SK-N-SH (cell line): ENCODE data around the gene SFMBT2.

ENCODE experiments used
- EZH2phosphoT487 ChIP-seq: fragments of 200-600 bp; sonication (generic); IDR thresholded peaks from 2 replicates; pipeline ENCODE4 v1.6.1; 2017; ENCODE audit warnings: low read depth, mixed run types, mild to moderate bottlenecking, antibody characterized with exemption, moderate library complexity, borderline replicate concordance
- MEF2A ChIP-seq: IDR thresholded peaks from 2 replicates; pipeline ENCODE4 v1.4.0; 2012; ENCODE audit warnings: low read depth, borderline replicate concordance
- POLR2AphosphoS5 ChIP-seq: IDR thresholded peaks from 2 replicates; pipeline ENCODE4 v1.6.1; 2012; ENCODE audit warnings: low read depth, low read length
- RAD21 ChIP-seq: IDR thresholded peaks from 2 replicates; pipeline ENCODE4 v1.6.1; 2012; ENCODE audit warnings: mild to moderate bottlenecking, low read length
- RCOR1 ChIP-seq: fragments of 150-350 bp; IDR thresholded peaks from 2 replicates; pipeline ENCODE4 v1.6.1; 2017; ENCODE audit warnings: antibody characterized with exemption, low read length
- REST ChIP-seq: IDR thresholded peaks from 2 replicates; pipeline ENCODE4 v1.6.1; 2012; ENCODE audit warnings: mild to moderate bottlenecking, low read depth, low read length, moderate library complexity
- USF2 ChIP-seq: fragments of 150-350 bp; IDR thresholded peaks from 2 replicates; pipeline ENCODE4 v1.6.1; 2017; ENCODE audit warnings: antibody characterized with exemption, low read length, low read depth, borderline replicate concordance
- TF ChIP-seq, protein P1 (sequence below): fragments of 200-600 bp; sonication (generic); IDR thresholded peaks from 2 replicates; pipeline ENCODE4 v1.6.1; 2017; ENCODE audit warnings: antibody characterized with exemption, mild to moderate bottlenecking, moderate library complexity

DNA sequence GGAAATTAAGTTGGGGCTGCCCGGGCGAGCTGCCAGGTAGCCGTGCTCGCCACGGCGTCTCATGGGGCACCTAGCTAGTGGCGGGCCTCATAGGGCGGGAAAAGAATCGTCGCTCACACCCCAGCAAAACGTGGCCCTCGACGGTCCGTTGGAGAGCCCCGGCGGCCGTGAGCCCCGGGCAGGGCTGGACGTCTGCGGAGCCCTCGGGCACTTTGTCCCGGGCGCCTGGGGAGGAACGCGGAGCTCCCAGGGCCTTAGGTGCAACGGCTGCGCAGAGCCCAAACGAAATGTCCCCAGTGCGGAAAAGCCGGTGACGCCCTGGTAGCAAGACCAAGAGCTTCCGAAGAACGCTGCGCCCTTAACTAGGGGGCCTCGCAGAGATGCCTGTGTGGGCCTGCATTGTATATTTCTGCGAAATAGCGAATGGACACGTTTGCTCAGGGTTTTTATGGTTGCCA, 866 bp upstream of the SFMBT2 start:
- no peak for TF ChIP-seq EZH2phosphoT487
- no peak for TF ChIP-seq MEF2A
- no peak for TF ChIP-seq RCOR1
- no peak for TF ChIP-seq USF2
- no peak for TF ChIP-seq RAD21
- TF ChIP-seq, protein P1, sequence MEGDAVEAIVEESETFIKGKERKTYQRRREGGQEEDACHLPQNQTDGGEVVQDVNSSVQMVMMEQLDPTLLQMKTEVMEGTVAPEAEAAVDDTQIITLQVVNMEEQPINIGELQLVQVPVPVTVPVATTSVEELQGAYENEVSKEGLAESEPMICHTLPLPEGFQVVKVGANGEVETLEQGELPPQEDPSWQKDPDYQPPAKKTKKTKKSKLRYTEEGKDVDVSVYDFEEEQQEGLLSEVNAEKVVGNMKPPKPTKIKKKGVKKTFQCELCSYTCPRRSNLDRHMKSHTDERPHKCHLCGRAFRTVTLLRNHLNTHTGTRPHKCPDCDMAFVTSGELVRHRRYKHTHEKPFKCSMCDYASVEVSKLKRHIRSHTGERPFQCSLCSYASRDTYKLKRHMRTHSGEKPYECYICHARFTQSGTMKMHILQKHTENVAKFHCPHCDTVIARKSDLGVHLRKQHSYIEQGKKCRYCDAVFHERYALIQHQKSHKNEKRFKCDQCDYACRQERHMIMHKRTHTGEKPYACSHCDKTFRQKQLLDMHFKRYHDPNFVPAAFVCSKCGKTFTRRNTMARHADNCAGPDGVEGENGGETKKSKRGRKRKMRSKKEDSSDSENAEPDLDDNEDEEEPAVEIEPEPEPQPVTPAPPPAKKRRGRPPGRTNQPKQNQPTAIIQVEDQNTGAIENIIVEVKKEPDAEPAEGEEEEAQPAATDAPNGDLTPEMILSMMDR, result no peak
- no peak for TF ChIP-seq REST
- no peak for TF ChIP-seq POLR2AphosphoS5
